ENCODE measurements around the gene ARHGAP18. TPM values are rescaled to one million over a fixed set of nuclear protein-coding genes. Genes with fewer than 3 reads are reported as not detected.
A peak's percentile ranks its signal among the peaks of the same experiment; 100 is the strongest.

ARHGAP18 gene, protein sequence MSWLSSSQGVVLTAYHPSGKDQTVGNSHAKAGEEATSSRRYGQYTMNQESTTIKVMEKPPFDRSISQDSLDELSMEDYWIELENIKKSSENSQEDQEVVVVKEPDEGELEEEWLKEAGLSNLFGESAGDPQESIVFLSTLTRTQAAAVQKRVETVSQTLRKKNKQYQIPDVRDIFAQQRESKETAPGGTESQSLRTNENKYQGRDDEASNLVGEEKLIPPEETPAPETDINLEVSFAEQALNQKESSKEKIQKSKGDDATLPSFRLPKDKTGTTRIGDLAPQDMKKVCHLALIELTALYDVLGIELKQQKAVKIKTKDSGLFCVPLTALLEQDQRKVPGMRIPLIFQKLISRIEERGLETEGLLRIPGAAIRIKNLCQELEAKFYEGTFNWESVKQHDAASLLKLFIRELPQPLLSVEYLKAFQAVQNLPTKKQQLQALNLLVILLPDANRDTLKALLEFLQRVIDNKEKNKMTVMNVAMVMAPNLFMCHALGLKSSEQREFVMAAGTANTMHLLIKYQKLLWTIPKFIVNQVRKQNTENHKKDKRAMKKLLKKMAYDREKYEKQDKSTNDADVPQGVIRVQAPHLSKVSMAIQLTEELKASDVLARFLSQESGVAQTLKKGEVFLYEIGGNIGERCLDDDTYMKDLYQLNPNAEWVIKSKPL
- total RNA-seq: 10 to 100 TPM; 13.7 to 18.7 TPM
- long read RNA-seq, donor 1, partial matches to known transcripts: 3 of 5 reads
- long read RNA-seq, donor 1, other reads (novel, unspliced or antisense): 2 of 5 reads
- long read RNA-seq, donor 2, partial matches to known transcripts: 45 of 47 reads
- long read RNA-seq, donor 2, other reads (novel, unspliced or antisense): 2 of 47 reads

DNA sequence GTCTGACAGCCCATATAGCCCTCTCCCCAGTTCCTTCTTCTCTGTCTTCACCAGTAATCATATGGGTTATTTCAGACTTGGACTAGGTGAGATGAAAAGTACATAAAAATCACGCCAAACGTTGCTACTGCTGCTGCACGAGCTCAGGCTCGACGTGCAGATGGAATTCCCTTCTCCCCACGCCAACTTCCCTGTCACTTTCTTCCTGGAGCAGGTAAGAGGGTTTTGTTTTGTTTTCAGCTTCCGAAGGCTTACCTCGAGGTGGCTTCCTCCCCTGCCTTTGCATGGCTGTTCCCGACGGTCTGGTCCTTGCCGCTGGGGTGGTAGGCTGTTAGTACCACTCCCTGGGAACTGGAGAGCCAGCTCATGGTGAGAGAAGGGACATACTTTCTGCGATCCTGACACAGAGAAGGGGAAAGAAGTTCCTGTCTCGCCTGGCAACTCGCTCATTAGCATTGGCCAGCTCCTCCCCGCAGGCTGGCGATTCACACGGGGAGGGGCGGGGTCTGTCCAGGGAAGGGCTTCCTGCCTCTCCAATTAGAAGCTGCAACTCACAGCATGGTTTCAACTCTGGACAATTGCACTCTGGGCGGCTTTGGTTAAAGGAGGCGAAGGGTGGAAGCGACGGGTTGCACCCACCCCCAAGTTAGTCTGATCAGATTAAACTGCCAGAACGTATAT, at the start of gene ARHGAP18:
Gene ARHGAP18, minus strand, starts transcription at position 409 of the 681 bp plus-strand sequence. Its CDS starts 41 bp downstream, at position 368.
- intact Hi-C loops (cut with DNase I): no loop called here
- peak; percentile 96 for DNase-seq (ENCODE audit: low spot score)

DNA sequence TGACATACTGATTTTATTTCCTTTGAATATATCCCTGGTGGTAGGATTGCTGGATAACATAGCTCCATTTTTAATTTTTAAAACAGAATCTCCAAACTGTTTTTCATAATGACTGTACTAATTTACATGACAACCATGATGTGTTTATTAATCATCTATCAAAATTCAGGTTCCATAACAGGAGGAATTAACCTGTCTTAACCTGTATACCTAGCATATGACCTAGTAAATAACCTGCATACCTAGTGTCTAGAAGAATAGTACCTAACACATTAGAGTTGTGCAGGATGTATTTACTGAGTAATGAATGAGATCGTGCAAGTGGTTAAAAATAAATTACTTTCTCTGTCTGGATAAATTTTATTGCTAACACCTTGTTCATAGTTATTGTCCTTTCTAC, 45.8 kb upstream of the ARHGAP18 start:
- intact Hi-C loops (cut with DNase I): no loop called here
- DNase-seq (ENCODE audit: low spot score): no peak

DNA sequence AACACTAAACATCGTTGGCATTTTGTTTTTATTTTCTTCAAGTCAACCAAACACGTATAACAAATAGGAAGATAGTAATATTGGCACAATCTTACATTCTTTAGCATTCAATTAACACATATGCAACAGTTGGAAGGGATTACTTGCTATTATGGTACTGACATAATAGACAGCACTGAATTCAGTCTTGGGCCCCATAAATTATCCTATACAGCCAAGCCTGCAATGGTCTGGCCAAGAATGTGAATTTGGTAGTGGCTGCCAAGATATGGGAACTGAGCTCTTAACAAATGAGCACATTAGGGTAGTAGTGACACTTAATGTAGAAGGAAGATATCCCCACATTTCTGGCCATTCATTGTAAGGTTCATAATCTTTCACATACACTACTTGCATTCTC, 44.8 kb upstream of the ARHGAP18 start:
- intact Hi-C loops (cut with DNase I): no loop called here
- DNase-seq (ENCODE audit: low spot score): no peak

DNA sequence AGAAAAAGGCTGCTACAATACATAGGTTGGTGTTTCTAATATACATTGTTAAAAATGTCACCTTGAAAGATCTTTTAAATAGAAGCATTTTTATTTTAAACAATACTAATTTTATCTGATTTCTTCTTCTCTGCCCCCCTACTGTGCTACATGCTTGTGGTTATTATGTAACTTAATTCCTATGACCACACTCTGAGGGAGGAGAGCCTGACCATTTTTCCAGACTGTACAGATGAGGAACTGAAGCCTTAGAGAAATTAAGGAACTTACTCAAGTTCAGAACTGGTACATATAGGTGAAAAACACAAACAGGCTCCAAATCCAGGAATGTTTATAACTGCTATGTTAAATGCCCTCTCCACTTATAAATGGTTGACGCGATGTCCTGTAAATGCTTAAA, 43.4 kb upstream of the ARHGAP18 start:
- intact Hi-C loops (cut with DNase I): no loop called here
- no peak for DNase-seq (ENCODE audit: low spot score)

DNA sequence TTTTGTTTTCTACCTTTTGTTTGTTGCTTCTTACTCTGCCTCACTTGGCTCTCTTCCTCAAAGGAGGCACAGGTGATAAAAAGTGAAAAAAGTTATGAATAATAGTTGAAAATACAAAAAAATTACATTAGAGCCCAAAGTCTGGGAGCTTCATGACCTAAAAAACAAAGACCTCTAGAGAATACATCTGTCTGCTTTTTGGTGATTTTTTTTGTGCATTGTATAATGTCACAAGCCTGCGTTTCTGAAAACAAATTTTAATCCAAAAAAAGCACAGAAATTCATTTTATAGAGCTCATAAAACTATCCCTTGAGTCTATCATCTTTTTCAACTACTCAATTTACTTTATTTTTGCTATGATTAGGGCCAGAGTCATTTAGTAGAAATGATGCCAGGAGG, 41.4 kb upstream of the ARHGAP18 start:
- DNase-seq (ENCODE audit: low spot score): no peak
- intact Hi-C loops (cut with DNase I): no loop called here

DNA sequence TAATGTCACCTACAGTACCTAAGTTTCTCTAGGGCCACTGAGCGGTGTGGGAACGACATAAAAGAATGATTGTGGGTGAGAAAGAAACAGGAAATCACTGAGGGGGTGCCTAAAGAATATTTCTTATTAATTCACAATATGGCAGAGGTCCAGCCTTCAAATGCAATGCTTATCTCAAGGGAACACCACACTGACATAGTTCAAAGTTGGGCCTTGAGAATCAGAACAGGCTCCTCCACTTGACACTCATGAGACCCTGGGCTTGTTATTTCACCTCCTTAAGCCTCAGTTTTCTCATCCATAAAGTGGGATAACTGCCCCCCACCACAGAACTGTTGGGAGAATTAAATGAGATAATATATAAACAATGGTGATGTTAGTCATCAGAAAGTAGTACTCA, 40.4 kb upstream of the ARHGAP18 start:
- DNase-seq (ENCODE audit: low spot score): no peak
- intact Hi-C loops (cut with DNase I): no loop called here

DNA sequence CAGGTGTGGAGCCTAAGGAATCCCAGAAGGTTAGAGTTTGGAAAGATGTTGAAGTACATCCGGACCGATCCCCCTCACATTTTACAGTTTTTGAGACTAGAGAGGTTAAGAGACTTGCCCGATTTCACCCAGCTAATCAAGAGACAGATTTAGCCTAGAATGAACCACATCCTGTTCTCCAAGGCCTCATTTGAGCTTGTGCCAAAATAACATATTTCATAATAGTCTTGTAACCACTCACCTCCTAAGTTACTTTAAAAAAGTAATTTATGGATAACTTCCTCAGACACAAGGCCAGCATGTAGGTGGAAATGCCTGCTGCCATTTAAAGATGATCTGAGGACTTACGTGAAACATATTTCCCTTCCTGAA, 39.8 kb upstream of the ARHGAP18 start:
- intact Hi-C loops (cut with DNase I): no loop called here

DNA sequence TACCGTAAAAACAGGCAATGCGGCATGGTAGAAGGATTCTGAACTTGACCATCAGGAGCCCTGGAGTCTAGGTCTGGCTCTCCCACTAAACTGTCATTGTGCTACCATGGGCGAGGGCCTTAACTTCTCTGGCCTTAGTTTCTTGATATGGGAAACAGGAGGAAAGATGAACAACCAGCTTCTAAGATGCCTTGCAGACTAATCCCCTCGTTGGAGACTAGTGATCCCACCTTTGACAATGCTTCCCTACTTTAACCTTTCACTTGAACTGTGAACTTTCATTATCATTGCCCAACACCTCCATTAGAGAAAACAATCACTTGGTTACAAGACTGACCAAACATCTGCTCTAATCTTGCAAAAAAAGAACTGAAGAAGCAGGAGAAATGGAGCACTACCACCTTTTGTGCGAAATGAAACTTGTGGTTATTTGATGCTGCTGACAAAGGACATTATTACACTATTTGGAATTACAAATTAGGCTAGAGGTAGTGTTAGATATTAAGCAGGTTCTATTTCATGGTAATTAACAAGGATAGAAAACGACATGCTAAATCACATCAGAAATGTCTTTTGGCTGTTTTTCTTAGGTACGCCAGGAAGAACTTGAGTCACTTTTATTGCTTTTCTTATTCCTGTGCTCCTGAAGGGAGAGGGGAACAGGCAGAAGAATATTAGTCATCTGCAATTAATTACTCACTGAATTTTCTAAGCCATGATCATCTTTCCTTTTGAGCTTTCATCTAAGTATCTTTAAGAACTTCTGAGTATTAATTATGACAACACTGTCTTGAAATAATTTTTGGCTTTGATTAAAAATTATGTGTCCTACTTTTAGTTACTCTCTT, 39.1 kb upstream of the ARHGAP18 start:
- DNase-seq (ENCODE audit: low spot score): no peak
- intact Hi-C loops (cut with DNase I): no loop called here

More for the DNA sequence above, 39.8 kb upstream of the ARHGAP18 start:
- no peak for DNase-seq (ENCODE audit: low spot score)

DNA sequence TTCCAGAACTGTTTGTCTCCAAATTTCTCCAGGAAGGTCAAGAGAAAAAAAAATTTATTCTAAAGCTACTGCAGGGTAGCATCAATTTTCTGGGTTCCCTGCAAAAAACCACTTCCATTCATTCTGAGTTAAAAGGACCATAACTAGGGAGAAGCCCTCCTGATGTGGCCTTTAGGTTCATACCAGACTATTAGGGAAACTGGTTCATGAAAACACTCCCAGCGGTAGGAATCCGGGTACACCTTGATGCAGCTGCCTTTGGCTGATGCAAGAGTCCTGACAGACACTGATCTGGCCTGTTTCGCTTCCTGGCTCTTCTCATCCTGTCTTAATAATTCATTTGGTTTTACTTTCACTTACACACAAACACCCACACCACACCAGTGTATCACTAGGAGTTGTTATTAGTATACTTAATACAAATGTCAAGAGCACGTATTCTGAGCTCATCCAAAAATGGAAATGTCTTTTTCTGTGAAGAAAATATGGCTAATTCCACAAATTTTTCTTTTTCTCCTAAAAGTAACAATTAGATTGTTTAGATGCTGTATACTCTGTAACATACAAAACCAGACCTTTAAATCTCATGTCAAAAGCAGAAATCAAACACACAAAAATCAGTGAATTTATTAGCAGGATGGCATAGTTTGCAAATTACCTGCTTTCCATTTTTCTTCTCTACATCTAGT, 38.4 kb upstream of the ARHGAP18 start:
- no peak for DNase-seq (ENCODE audit: low spot score)
- intact Hi-C loops (cut with DNase I): no loop called here

DNA sequence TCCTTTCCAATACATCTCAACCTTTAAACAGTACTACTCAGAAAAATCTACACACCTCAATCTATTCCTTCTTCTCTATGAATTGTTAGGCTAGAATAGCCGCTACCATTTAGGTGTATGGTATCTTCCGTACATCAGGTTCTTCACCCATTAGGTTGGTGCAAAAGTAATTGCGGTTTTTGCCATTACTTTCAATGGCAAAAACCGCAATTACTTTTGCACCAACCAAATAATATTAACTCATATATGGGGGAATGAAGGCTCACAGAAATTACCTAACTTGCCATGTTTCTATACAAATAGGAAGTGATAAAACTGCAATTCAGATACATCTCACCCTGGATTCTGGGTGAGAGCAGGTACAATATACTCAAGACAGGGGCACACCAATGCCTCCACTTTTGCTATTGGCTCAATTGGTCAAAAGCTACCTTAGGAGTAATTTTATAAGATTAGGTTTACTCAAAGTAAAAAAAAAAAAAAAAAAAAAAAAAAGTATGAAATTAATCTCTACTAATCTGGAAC, 37.7 kb upstream of the ARHGAP18 start:
- DNase-seq (ENCODE audit: low spot score): no peak
- intact Hi-C loops (cut with DNase I): no loop called here

DNA sequence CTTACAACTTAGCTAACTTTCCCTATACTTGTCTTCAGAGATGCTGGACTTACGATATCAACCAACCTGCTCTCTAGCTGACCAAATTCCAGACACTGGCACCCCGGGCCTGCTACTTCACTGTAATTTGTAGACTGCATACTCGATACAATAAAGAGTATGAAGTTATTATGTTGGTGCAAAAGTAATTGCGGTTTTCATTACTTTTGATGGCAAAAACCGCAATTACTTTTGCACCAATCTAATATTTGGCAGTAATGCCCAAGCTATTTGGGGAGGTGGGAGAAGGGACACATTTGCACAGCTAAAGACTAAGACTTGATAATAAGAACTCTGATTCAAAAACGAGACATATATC, 34.9 kb upstream of the ARHGAP18 start:
- intact Hi-C loops (cut with DNase I): no loop called here
- DNase-seq (ENCODE audit: low spot score): no peak

DNA sequence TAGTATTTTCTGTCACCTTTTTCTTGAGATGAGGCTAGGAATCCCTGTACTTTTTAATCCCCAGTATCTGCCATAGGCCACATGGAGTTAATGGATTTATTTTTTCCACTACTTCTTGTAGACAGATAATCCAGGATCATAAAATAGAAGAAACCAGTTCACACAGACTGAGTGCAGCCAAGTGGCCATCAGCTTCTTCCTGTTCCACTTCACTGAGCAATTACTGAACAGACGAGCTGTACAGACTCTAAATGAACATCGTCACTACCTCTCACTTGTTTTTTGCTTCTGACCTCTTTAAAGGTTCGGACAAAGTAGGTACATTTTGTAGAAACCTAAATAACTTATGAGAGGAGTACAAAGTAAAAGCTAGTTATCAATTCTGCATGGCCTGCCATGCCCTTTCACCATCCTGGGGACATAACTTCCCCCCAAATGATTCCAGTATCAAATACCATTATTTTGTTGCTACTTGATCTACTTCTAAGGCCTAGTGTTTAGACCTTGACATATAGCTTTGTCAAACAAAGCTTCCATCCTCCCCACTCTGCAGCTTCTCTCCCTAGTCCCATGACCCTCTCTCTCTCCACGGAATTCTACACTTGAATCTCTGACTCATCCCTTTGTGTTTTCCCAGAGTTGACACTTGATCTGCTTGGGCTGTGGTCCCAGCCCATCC, 34.4 kb upstream of the ARHGAP18 start:
- no peak for DNase-seq (ENCODE audit: low spot score)
- intact Hi-C loops (cut with DNase I): no loop called here

DNA sequence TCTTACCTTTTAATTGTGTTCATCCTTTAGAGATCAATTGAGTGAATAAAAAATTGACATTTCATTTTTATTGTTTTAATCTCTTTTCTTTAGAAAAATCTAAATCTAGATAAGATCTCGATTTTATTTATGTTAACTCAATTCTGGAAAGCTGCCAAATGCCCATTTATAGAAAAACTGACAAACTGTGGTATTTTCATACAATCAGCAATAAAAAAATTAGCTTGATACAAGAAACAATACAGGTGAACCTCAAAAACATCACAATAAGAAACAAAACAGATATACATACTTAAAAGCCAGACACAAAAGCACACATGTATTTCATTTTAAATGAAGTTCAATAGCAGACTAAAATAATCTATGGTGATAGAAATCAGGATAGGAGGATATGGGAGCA, 30.0 kb upstream of the ARHGAP18 start:
- intact Hi-C loops (cut with DNase I): no loop called here
- no peak for DNase-seq (ENCODE audit: low spot score)

DNA sequence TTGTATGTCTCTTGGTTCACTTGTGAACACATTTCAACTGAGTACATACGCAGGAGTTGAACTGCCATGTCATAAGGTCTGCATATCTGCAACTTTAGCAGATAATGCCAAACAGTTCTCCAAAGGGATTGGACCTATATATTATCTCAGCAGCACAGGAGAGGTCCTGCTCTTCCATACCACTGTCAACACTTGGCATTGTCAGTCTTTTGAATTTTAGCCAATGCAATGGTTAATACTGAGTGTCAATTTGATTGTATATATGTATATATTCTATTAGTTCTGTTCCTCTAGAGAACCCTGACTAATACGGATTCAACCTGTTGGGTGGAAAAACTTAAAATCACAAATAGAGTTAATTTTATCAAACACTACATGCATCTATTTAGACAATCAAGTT, 26.1 kb upstream of the ARHGAP18 start:
- intact Hi-C loops (cut with DNase I): no loop called here
- DNase-seq (ENCODE audit: low spot score): no peak

DNA sequence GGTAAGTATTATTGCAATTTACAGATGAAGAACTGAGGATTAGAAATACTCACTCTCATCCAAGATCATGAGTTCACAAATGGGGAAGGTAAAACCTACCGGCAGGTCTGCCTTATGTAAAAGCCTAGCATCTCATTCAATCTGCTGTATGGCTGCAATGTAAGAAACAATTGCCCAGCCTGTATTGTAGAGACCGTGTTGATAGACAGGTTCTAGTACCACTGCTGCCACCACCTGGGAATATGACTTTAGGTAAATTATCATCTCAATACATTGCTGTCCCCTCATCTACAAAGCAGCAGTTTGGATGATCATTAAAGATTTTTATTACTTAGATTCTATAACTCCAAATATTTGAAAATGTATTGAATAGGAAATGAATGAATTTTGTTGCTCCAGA, 23.3 kb upstream of the ARHGAP18 start:
- intact Hi-C loops (cut with DNase I): no loop called here

DNA sequence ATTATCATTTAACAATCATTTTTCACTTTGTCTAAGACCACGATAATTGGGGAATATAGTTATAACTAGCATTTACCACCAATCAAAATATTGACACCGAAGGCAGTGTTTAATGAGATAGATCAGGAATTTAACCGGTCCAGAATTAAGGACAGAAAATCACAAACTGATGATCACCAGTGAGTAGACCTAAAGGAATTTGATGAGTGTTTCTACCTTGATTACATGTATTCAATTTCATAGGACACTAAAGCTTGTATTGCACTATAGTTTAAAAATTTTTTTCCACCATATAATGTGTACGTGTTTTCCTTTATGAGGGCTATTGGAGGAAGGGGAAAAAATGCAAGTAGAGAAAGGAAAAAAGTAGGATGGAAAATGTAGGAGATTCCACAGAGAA, 22.6 kb upstream of the ARHGAP18 start:
- intact Hi-C loops (cut with DNase I): no loop called here

More for the DNA sequence above, 23.3 kb upstream of the ARHGAP18 start:
- no peak for DNase-seq (ENCODE audit: low spot score)

DNA sequence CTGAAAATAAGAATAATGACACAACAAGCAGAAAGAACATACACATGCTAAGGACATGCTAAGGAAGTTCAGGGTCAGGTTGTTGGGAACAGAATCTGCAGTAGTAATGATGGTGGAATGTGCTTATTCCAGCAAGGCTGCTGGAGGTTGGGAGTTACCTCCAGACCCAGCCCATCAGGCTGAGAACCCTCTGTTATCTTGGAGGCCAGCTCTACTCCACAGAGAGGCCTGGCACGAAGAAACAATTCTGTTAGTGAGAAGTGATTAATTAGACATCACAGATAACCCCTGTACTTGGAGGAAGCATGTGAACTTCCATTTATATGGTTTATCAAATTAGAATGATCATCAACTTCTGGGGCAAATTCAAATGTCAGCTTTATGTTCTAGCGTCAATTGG, 22.1 kb upstream of the ARHGAP18 start:
- DNase-seq (ENCODE audit: low spot score): no peak
- intact Hi-C loops (cut with DNase I): no loop called here

More for the DNA sequence above, 22.6 kb upstream of the ARHGAP18 start:
- no peak for DNase-seq (ENCODE audit: low spot score)

DNA sequence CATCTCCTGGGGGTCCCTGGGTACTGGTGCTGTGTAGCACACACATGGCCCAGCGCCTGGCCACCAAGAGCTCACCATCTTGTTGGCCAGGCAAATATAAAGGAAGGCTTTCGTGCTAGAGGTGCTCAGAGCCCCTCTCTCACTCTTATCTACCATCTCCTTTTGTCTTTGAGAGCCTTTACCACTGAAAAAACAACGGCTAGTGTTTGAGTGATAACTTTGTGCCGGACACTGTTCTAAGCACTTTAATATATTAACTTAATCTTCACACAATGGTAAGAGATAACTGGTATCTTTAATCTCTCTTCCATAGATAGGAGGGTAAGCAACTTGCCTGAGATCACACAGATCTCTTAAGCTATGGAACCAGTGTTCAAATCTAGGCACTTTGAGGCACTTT, 21.5 kb upstream of the ARHGAP18 start:
- no peak for DNase-seq (ENCODE audit: low spot score)
- intact Hi-C loops (cut with DNase I): no loop called here
